Measurements from ENCODE around the gene GPR143. TPM values are rescaled to one million over a fixed set of nuclear protein-coding genes. Genes with fewer than 3 reads are reported as not detected.

The GPR143 gene
- total RNA-seq, 2 experiments from 2014 or later: not detected

- Histone ChIP-seq H2AFZ (ENCODE audit: low read length) (no peak overlapping the region), H3K79me2 (ENCODE audit: insufficient read depth, low read depth, low read length) (no peaks in the 10 kb centered on the region), H3K4me3 (ENCODE audit: low read depth, low read length, poor library complexity, severe bottlenecking) (no peak overlapping the region), H3K36me3 (ENCODE audit: insufficient read depth, low read length) (no peaks in the 10 kb centered on the region), H3K9me2 (ENCODE audit: insufficient read depth, low read length) (no peaks in the 10 kb centered on the region), H4K20me1 (ENCODE audit: insufficient read depth, low read length) (no peaks in the 10 kb centered on the region), H3K27ac (ENCODE audit: low read depth, low read length, poor library complexity, severe bottlenecking) (no peak overlapping the region), H3K4me1 (ENCODE audit: insufficient read depth, low read length, poor library complexity, severe bottlenecking) (no peaks in the 10 kb centered on the region), H3K4me2 (ENCODE audit: low read length) (no peak overlapping the region), H3K9me3 (ENCODE audit: low read length) (no peaks in the 10 kb centered on the region)
- no TSS peak for BruUV-seq (replicated peaks)
- intact Hi-C loops (cut with micrococcal nuclease; ENCODE audit: unreplicated experiment): no loop called here
- no peak for DNase-seq (ENCODE audit: low spot score)
- CTCF ChIA-PET (ENCODE audit: unreplicated experiment): no interaction called here
- POLR2A ChIA-PET: interaction anchor here (0.8 to 1.7 kb wide), 2 partner anchors 9 to 11 kb away, joined by 3 to 5 read pairs; no protein-coding TSS in a partner anchor
- TF ChIP-seq EZH2phosphoT487 (IDR thresholded peaks at IDR 0.05; ENCODE audit: borderline replicate concordance, low read depth, low read length): no peak
- TF ChIP-seq CTCF (conservative IDR thresholded peaks at IDR 0.05; ENCODE audit: low read length): no peak
These were observed 25.2 kb upstream of the GPR143 start for GRCh38 chrX:9790866-9791265.

- CTCF ChIA-PET (ENCODE audit: unreplicated experiment): no interaction called here
- H3K9me3 ChIP-seq (ENCODE audit: low read length): no peaks in the 10 kb centered on the region
- H3K4me3 ChIP-seq (ENCODE audit: low read depth, low read length, poor library complexity, severe bottlenecking): no peak overlapping the region
- no peak overlapping the region for H3K27ac ChIP-seq (ENCODE audit: low read depth, low read length, poor library complexity, severe bottlenecking)
- POLR2A ChIA-PET: no interaction called here
- H3K9me2 ChIP-seq (ENCODE audit: insufficient read depth, low read length): no peaks in the 10 kb centered on the region
- H2AFZ ChIP-seq (ENCODE audit: low read length): no peak overlapping the region
- no TSS peak for BruUV-seq (replicated peaks)
- H4K20me1 ChIP-seq (ENCODE audit: insufficient read depth, low read length): no peaks in the 10 kb centered on the region
- H3K79me2 ChIP-seq (ENCODE audit: insufficient read depth, low read depth, low read length): no peaks in the 10 kb centered on the region
- no peaks in the 10 kb centered on the region for H3K4me1 ChIP-seq (ENCODE audit: insufficient read depth, low read length, poor library complexity, severe bottlenecking)
- TF ChIP-seq CTCF (conservative IDR thresholded peaks at IDR 0.05; ENCODE audit: low read length): no peak
- H3K4me2 ChIP-seq (ENCODE audit: low read length): no peak overlapping the region
- H3K36me3 ChIP-seq (ENCODE audit: insufficient read depth, low read length): no peaks in the 10 kb centered on the region
- no peak for DNase-seq (ENCODE audit: low spot score)
- intact Hi-C loops (cut with micrococcal nuclease; ENCODE audit: unreplicated experiment): no loop called here
These were observed 23.9 kb upstream of the GPR143 start for GRCh38 chrX:9789555-9789954.

- ChIA-PET POLR2A (no interaction called here), CTCF (ENCODE audit: unreplicated experiment) (no interaction called here)
- Histone ChIP-seq H3K4me1 (ENCODE audit: insufficient read depth, low read length, poor library complexity, severe bottlenecking) (no peaks in the 10 kb centered on the region), H3K9me3 (ENCODE audit: low read length) (no peaks in the 10 kb centered on the region), H2AFZ (ENCODE audit: low read length) (no peak overlapping the region), H3K79me2 (ENCODE audit: insufficient read depth, low read depth, low read length) (no peaks in the 10 kb centered on the region), H3K9me2 (ENCODE audit: insufficient read depth, low read length) (no peaks in the 10 kb centered on the region), H3K4me2 (ENCODE audit: low read length) (no peak overlapping the region), H3K27ac (ENCODE audit: low read depth, low read length, poor library complexity, severe bottlenecking) (no peak overlapping the region), H3K36me3 (ENCODE audit: insufficient read depth, low read length) (no peaks in the 10 kb centered on the region), H4K20me1 (ENCODE audit: insufficient read depth, low read length) (no peaks in the 10 kb centered on the region), H3K4me3 (ENCODE audit: low read depth, low read length, poor library complexity, severe bottlenecking) (no peak overlapping the region)
- intact Hi-C loops (cut with micrococcal nuclease; ENCODE audit: unreplicated experiment): no loop called here
- BruUV-seq (replicated peaks): no TSS peak
- DNase-seq (ENCODE audit: low spot score): no peak
- no peak for TF ChIP-seq CTCF (conservative IDR thresholded peaks at IDR 0.05; ENCODE audit: low read length)
- no peak for TF ChIP-seq EZH2phosphoT487 (IDR thresholded peaks at IDR 0.05; ENCODE audit: borderline replicate concordance, low read depth, low read length)
These were observed 23.3 kb upstream of the GPR143 start for GRCh38 chrX:9788911-9789310.
